T-cell (primary cell): ENCODE data around the gene TMEM128. TPM values are rescaled to one million over a fixed set of nuclear protein-coding genes. Genes with fewer than 3 reads are reported as not detected.
A peak's percentile ranks its signal among the peaks of the same experiment; 100 is the strongest.

Source experiments
- ATAC-seq, 4 experiments: fragments of 200-7000 bp in 3 of 4; fragments of 150-1000 bp in 1 of 4; cut with Tn5 transposase; replicated peaks in 1 of 4; 1 replicate in 3 of 4; 2 replicates in 1 of 4; pipeline ENCODE4 v1.10.0; 2021; ENCODE audit warnings: moderate library complexity in 3 of 4, mild to moderate bottlenecking in 2 of 4, moderate number of reproducible peaks in 1 of 4
- CTCF ChIA-PET, 2 donors: fragments of 300-600 bp; sonication (Branson Sonifier 250); formaldehyde crosslinking; loops; one replicate each; lab custom pipeline; 2022; ENCODE audit warnings: antibody characterized with exemption in 2 of 2; lab: Charles Lee
- POLR2A ChIA-PET, 2 donors: fragments of 300-600 bp; sonication (Branson Sonifier 250); formaldehyde crosslinking; loops; one replicate each; lab custom pipeline; 2022; ENCODE audit warnings: antibody characterized with exemption in 2 of 2; lab: Charles Lee
- DNase-seq, 35 experiments: peaks; one replicate each; pipeline versions ENCODE4 v3.0.0 to v3.0.0-alpha.2; 2013 to 2023
- H3K27ac ChIP-seq: one replicate; pipeline ENCODE4 v1.5.1; 2013; ENCODE audit warnings: low read length
- H3K27me3 ChIP-seq, 2 experiments: replicated peaks in 1 of 2; 1 replicate in 1 of 2; 2 replicates in 1 of 2; pipeline versions ENCODE4 v1.6.1 to v1.7.0; 2013; ENCODE audit warnings: low read length in 1 of 2, mixed read lengths in 1 of 2; ENCODE audit not compliant: control insufficient read depth in 2 of 2, insufficient read depth in 2 of 2; ENCODE audit errors: extremely low read depth in 1 of 2
- H3K36me3 ChIP-seq, 2 donors: 1 replicate in 1 of 2; 2 replicates in 1 of 2; pipeline versions ENCODE4 v1.6.1 to v1.7.0; 2013; ENCODE audit warnings: low read length in 1 of 2; ENCODE audit not compliant: control insufficient read depth in 2 of 2, insufficient read depth in 1 of 2; ENCODE audit errors: extremely low read depth in 1 of 2
- H3K4me1 ChIP-seq, 2 experiments: 1 replicate in 1 of 2; 2 replicates in 1 of 2; pipeline versions ENCODE4 v1.6.1 to v1.7.0; 2013; ENCODE audit warnings: low read length in 2 of 2, mixed read lengths in 1 of 2; ENCODE audit not compliant: insufficient read depth in 2 of 2, control insufficient read depth in 1 of 2; ENCODE audit errors: extremely low read depth in 1 of 2
- H3K4me3 ChIP-seq, 2 donors: 1 replicate in 1 of 2; 2 replicates in 1 of 2; pipeline versions ENCODE4 v1.5.1 to v1.7.0; 2013; ENCODE audit warnings: mild to moderate bottlenecking in 2 of 2, low read length in 1 of 2, moderate library complexity in 1 of 2; ENCODE audit not compliant: control insufficient read depth in 1 of 2; ENCODE audit errors: extremely low read depth in 1 of 2
- H3K9me3 ChIP-seq: 2 replicates; pipeline ENCODE4 v1.7.0; 2013
- H3K27ac Mint-ChIP-seq, 2 donors: one replicate each; pipeline ENCODE4 v1.8.0; 2020 to 2021; ENCODE audit warnings: mild to moderate bottlenecking in 2 of 2, mixed read lengths in 2 of 2
- H3K27me3 Mint-ChIP-seq, 2 donors: one replicate each; pipeline ENCODE4 v1.8.0; 2021 to 2022; ENCODE audit warnings: mixed read lengths in 2 of 2
- H3K36me3 Mint-ChIP-seq: one replicate; pipeline ENCODE4 v1.8.0; 2021; ENCODE audit warnings: mixed read lengths
- H3K4me1 Mint-ChIP-seq, 3 donors: one replicate each; pipeline ENCODE4 v1.8.0; 2020 to 2022; ENCODE audit warnings: mixed read lengths in 3 of 3, mild to moderate bottlenecking in 1 of 3
- H3K4me3 Mint-ChIP-seq, 3 donors: one replicate each; pipeline ENCODE4 v1.8.0; 2020 to 2022; ENCODE audit warnings: mild to moderate bottlenecking in 3 of 3, mixed read lengths in 3 of 3, moderate library complexity in 3 of 3
- H3K9me3 Mint-ChIP-seq, 3 donors: one replicate each; pipeline ENCODE4 v1.8.0; 2020 to 2022; ENCODE audit warnings: mixed read lengths in 3 of 3
- WGBS: methylation state at CpG from one replicate; pipeline ENCODE4 v1.1.5; 2013; ENCODE audit warnings: missing lambda C conversion rate; ENCODE audit not compliant: insufficient coverage; 5-methylcytosine and 5-hydroxymethylcytosine counted together
- total RNA-seq, 35 experiments: library from RNA in 6 of 35; stranded (reverse) in 6 of 35; fragments of 120-200 nt in 1 of 35; gene quantifications; one replicate each; pipeline versions ENCODE4 v1.2.1 to v1.2.4 and lab custom pipeline; 2013 to 2026

Gene TMEM128
- total RNA-seq, 5 donors from 2014 or later (not counting 1 experiment from before 2014, with no cell fraction given) = 9.9 to 22.8 (median 16.7) TPM

DNA sequence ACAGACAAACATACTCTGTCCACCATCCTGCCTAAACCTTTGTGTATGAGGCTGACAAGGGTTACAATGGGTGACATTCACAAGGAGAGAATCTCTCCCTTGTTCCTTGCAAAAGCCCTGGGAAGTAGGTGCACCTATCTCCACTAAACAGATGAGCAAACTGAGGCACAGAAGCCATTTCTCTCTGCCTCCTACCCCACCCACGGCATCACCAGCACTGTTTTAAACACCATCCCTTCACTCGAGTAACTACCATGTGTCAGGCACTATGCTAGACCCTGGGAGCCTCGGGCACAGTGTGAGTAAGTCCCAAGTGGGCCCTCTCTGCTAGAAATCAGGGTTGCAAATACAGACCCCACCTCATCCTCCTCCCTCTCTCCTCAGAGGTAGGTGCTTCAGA, 41.0 kb upstream of the TMEM128 start:
- ChIA-PET POLR2A (no interaction called here), CTCF (no interaction called here)
- peaks cover 6 to 34% of the 10 kb centered on the region in 2 donors for H3K36me3 ChIP-seq
- peaks cover 54 to 72% (median 70%) of the 10 kb centered on the region in 3 donors for H3K4me1 Mint-ChIP-seq
- H3K9me3 ChIP-seq = no peaks in the 10 kb centered on the region
- H3K9me3 Mint-ChIP-seq = no peaks in the 10 kb centered on the region
- WGBS = 8% methylated on average over 3 of the region's 3 CpGs
- H3K27ac Mint-ChIP-seq = peak overlapping the region in 1 of 2 donors; percentile 86
- H3K4me3 ChIP-seq = peak overlapping the region; percentile 61 to 92
- H3K36me3 Mint-ChIP-seq = peaks cover 22% of the 10 kb centered on the region
- H3K27me3 Mint-ChIP-seq = no peaks in the 10 kb centered on the region
- peak overlapping the region; percentile 92 to 98 (median 96) for H3K4me3 Mint-ChIP-seq
- H3K27me3 ChIP-seq = no peaks in the 10 kb centered on the region
- H3K27ac ChIP-seq = no peak overlapping the region
- no peak for ATAC-seq
- peaks cover 12 to 42% of the 10 kb centered on the region in 2 experiments for H3K4me1 ChIP-seq
- DNase-seq = no peak

DNA sequence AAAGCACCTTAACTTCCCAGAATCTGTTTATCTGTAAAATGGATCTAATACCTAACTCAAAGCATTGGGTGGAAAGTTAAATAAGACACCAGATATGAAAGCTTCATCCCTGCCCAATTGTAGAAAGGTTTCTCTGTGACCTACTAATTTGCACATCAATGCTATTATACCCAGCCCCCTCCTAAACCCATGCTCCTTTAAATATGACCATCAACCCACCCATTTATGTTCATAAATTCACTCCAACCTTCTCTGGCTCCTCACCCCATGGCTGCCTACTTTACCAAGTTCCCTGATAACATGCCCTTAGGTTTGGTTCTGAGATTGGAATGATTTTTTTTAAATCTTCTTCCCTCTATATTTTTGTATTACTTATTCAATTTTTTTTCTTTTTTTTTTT, 40.1 kb upstream of the TMEM128 start:
- Histone ChIP-seq H3K27me3 (no peaks in the 10 kb centered on the region), H3K9me3 (no peaks in the 10 kb centered on the region), H3K4me3 (no peak overlapping the region), H3K27ac (no peak overlapping the region), H3K4me1 (peaks cover 12 to 42% of the 10 kb centered on the region in 2 experiments), H3K36me3 (peaks cover 6 to 37% of the 10 kb centered on the region in 2 donors)
- peaks cover 26% of the 10 kb centered on the region for H3K36me3 Mint-ChIP-seq
- H3K4me3 Mint-ChIP-seq = peak overlapping the region; percentile 41 to 98 (median 92)
- CTCF ChIA-PET = no interaction called here
- H3K9me3 Mint-ChIP-seq = no peaks in the 10 kb centered on the region
- POLR2A ChIA-PET = no interaction called here
- DNase-seq = no peak
- H3K27me3 Mint-ChIP-seq = no peaks in the 10 kb centered on the region
- no peak overlapping the region for H3K27ac Mint-ChIP-seq
- H3K4me1 Mint-ChIP-seq = peaks cover 46 to 68% (median 67%) of the 10 kb centered on the region in 3 donors
- no peak for ATAC-seq

DNA sequence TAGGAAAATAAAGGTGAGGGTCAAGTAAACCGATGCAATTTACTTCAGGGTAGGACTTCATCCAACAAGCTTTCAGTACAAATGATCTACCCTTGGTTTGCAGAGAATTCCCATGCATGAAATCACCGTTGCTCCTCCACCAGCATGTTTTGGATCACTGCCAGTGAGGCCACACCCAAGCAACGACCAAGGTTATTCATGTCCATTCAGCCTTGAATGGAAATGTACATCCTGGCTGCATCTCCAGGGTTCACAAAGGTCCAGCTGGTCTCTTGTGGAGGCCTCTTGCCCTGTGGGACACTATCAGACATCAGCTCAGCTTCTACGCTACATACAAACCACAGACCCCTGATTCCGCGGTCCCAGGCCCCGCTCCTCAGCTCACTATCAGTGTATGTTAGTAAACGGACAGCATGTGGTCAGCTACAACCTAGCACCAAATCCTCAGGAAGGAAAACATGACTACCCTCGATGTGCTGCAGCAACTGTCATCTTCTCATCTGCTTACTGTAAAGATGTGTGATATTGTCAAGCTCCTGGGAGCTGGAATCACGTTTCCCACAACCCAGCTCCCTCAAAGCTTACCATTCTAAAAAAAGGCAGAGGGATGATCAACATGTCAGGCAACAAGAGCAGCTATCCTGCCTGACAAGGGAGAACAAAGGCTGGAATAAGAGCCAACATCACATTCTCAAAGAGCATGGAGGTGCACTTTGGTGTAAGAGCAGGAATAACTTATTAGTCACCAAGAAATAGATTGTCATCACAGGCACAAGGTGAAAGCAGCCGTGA, 37.0 kb upstream of the TMEM128 start:
- DNase-seq (no peak), ATAC-seq (no peak)
- H3K9me3 Mint-ChIP-seq = no peaks in the 10 kb centered on the region
- Histone ChIP-seq H3K4me1 (peaks cover 6 to 28% of the 10 kb centered on the region in 2 experiments), H3K27ac (no peak overlapping the region), H3K36me3 (peaks cover 3 to 55% of the 10 kb centered on the region in 2 donors), H3K9me3 (no peaks in the 10 kb centered on the region), H3K4me3 (no peak overlapping the region), H3K27me3 (no peaks in the 10 kb centered on the region)
- peaks cover 31 to 44% (median 42%) of the 10 kb centered on the region in 3 donors for H3K4me1 Mint-ChIP-seq
- CTCF ChIA-PET = interaction anchor here (0.5 to 2.1 kb wide), 4 partner anchors 21 to 38 kb away, joined by 4 to 6 read pairs (median 4); no protein-coding TSS in a partner anchor
- POLR2A ChIA-PET = no interaction called here
- H3K36me3 Mint-ChIP-seq = peaks cover 45% of the 10 kb centered on the region
- no peak overlapping the region for H3K4me3 Mint-ChIP-seq
- no peak overlapping the region for H3K27ac Mint-ChIP-seq
- no peaks in the 10 kb centered on the region for H3K27me3 Mint-ChIP-seq
- 86% methylated on average over 2 of the region's 11 CpGs for WGBS

DNA sequence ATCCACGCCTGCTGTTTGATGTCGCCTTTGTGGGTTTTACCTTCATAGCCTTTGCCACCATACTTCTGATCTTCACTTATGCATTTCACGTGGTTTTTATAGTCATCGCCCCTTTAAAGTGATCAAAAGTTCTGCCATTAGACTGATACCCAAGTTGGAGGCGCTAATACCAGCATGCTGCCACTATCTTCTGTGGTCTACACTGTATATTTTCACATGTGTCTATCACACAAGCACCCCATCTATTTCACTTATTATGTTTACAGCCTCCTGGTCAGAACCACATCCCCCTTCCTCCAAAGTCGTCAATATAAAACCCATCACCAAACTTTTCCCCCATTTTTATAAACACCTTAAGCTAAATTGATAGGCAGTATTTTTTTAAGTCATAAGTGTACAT, 33.8 kb upstream of the TMEM128 start:
- POLR2A ChIA-PET = interaction anchor here in 1 of 2 donors (1.3 kb wide), 1 partner anchor 33 kb away, joined by 3 read pairs; the partner anchor contains the start of gene TMEM128
- no peak overlapping the region for H3K27ac ChIP-seq
- WGBS = 76% methylated on average over 4 of the region's 6 CpGs
- ATAC-seq = no peak
- no peak for DNase-seq
- CTCF ChIA-PET = interaction anchor here in 1 of 2 donors (0.9 kb wide), 1 partner anchor 22 kb away, joined by 3 read pairs; no protein-coding TSS in a partner anchor
- Mint-ChIP-seq H3K27ac (no peak overlapping the region), H3K9me3 (no peaks in the 10 kb centered on the region), H3K27me3 (no peaks in the 10 kb centered on the region), H3K36me3 (peaks cover 65% of the 10 kb centered on the region), H3K4me1 (peaks cover 0 to 21% (median 19%) of the 10 kb centered on the region in 3 donors), H3K4me3 (no peak overlapping the region)
- peaks cover 0 to 2% of the 10 kb centered on the region in 2 experiments for H3K4me1 ChIP-seq
- no peak overlapping the region for H3K4me3 ChIP-seq
- H3K36me3 ChIP-seq = peaks cover 5 to 84% of the 10 kb centered on the region in 2 donors
- no peaks in the 10 kb centered on the region for H3K9me3 ChIP-seq
- H3K27me3 ChIP-seq = no peaks in the 10 kb centered on the region

DNA sequence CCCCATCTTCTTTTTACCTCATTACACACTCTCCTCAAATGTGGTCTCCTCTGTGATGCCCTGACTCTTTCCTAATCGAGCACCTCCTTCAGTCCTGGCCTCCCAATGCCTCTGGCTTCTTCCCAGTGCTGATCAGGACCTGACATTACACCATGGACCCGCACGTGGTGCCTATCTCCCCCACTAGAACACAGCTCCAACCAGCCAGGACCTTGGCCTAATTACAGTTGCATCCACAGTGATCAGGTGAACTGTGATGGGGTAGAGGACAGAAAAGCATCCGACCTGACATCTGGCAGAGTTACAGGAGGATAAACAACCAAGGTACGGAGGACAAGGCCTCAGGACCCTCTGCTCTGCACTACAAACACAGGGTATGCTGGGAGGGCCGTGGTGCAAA, 29.5 kb upstream of the TMEM128 start:
- Mint-ChIP-seq H3K27me3 (no peaks in the 10 kb centered on the region), H3K27ac (peak overlapping the region; percentile 31 to 55), H3K36me3 (peaks cover 65% of the 10 kb centered on the region), H3K4me3 (no peak overlapping the region), H3K9me3 (no peaks in the 10 kb centered on the region), H3K4me1 (peaks cover 0 to 5% (median 0%) of the 10 kb centered on the region in 3 donors)
- Histone ChIP-seq H3K4me1 (no peaks in the 10 kb centered on the region), H3K27ac (no peak overlapping the region), H3K27me3 (no peaks in the 10 kb centered on the region), H3K4me3 (no peak overlapping the region), H3K9me3 (no peaks in the 10 kb centered on the region), H3K36me3 (peaks cover 19 to 85% of the 10 kb centered on the region in 2 donors)
- CTCF ChIA-PET = no interaction called here
- WGBS = 45% methylated on average over 2 of the region's 6 CpGs
- ATAC-seq = no peak
- POLR2A ChIA-PET = no interaction called here
- DNase-seq = no peak

DNA sequence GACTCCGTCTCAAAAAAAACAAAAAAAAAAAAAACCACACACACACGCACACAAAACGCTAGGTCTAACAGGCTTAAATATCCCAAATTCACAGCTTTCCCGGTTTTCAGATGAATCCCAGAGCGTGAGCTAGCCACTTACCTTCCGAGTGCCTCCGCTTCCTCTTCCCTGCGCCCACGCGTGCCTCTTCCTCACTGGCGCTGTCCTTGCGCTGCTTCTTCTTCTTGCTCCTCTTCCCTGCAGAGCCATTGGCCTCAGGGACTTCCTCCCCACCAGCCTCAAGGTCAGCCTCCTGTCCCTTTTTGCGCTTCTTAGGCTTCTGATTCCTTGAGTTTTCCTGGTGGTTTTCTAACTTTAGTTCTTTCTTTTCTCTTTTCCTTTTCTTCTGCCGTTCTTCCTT, 26.2 kb upstream of the TMEM128 start:
- H3K36me3 ChIP-seq = peaks cover 20 to 72% of the 10 kb centered on the region in 2 donors

More for the DNA sequence above, 26.2 kb upstream of the TMEM128 start:
- no peak overlapping the region for H3K27ac ChIP-seq
- no peaks in the 10 kb centered on the region for H3K9me3 Mint-ChIP-seq
- ATAC-seq = no peak
- H3K27me3 Mint-ChIP-seq = no peaks in the 10 kb centered on the region
- no peaks in the 10 kb centered on the region for H3K27me3 ChIP-seq
- peaks cover 0 to 16% of the 10 kb centered on the region in 2 experiments for H3K4me1 ChIP-seq
- peaks cover 56% of the 10 kb centered on the region for H3K36me3 Mint-ChIP-seq
- ChIA-PET CTCF (no interaction called here), POLR2A (interaction anchor here (0.6 kb wide), 2 partner anchors 14 to 17 kb away, joined by 3 to 4 read pairs; no protein-coding TSS in a partner anchor)
- no peaks in the 10 kb centered on the region for H3K9me3 ChIP-seq
- DNase-seq = no peak
- H3K4me3 ChIP-seq = no peak overlapping the region
- WGBS = 96% methylated on average over 12 of the region's 14 CpGs
- H3K4me3 Mint-ChIP-seq = no peak overlapping the region
- peaks cover 0 to 30% (median 20%) of the 10 kb centered on the region in 3 donors for H3K4me1 Mint-ChIP-seq
- H3K27ac Mint-ChIP-seq = peak overlapping the region; percentile 62 to 64
